Activated CD8-positive, alpha-beta T cell treated with anti-CD3 and anti-CD28 coated beads for 36 hours (primary cell): ENCODE data around the gene MFAP4. TPM values are rescaled to one million over a fixed set of nuclear protein-coding genes. Genes with fewer than 3 reads are reported as not detected.

Experiments used
- ATAC-seq: fragments of 200-7000 bp; cut with Tn5 transposase; one replicate; pipeline ENCODE4 v1.10.0; 2021; ENCODE audit warnings: mild to moderate bottlenecking, moderate library complexity
- CTCF ChIA-PET: fragments of 350-600 bp; sonication (Branson Sonifier 250); formaldehyde crosslinking; loops from one replicate; lab custom pipeline; 2021; ENCODE audit warnings: antibody characterized with exemption; lab: Charles Lee
- POLR2A ChIA-PET: fragments of 350-600 bp; sonication (Branson Sonifier 250); formaldehyde crosslinking; loops from one replicate; lab custom pipeline; 2021; ENCODE audit warnings: antibody characterized with exemption; lab: Charles Lee
- DNase-seq: peaks from one replicate; pipeline ENCODE4 v3.0.0-alpha.2; 2020
- H3K27ac Mint-ChIP-seq: one replicate; pipeline ENCODE4 v1.8.0; 2021; ENCODE audit warnings: mild to moderate bottlenecking, mixed read lengths
- H3K27me3 Mint-ChIP-seq: one replicate; pipeline ENCODE4 v1.8.0; 2021; ENCODE audit warnings: mixed read lengths
- H3K36me3 Mint-ChIP-seq: one replicate; pipeline ENCODE4 v1.8.0; 2021; ENCODE audit warnings: low read depth, mixed read lengths
- H3K4me1 Mint-ChIP-seq: one replicate; pipeline ENCODE4 v1.8.0; 2021; ENCODE audit warnings: low read depth, mixed read lengths
- H3K4me3 Mint-ChIP-seq: one replicate; pipeline ENCODE4 v1.8.0; 2021; ENCODE audit warnings: mild to moderate bottlenecking, moderate library complexity, mixed read lengths
- H3K9me3 Mint-ChIP-seq: one replicate; pipeline ENCODE4 v1.8.0; 2021; ENCODE audit warnings: mixed read lengths
- CTCF ChIP-seq: fragments of 200-600 bp; IDR thresholded peaks from one replicate; pipeline ENCODE4 v1.8.0; 2022; ENCODE audit warnings: antibody characterized with exemption, mild to moderate bottlenecking
- intact Hi-C: fragments of 100-400 bp; cut with micrococcal nuclease; formaldehyde crosslinking; loops from one replicate; pipeline ENCODE4 v1.10.0; 2022
- total RNA-seq, 2 experiments: library from RNA; stranded (reverse); gene quantifications; one replicate each; pipeline ENCODE4 v1.2.3, GENCODE V29; 2021

Gene MFAP4
- under 1 TPM; 0.47 to 0.70 TPM for total RNA-seq

DNA sequence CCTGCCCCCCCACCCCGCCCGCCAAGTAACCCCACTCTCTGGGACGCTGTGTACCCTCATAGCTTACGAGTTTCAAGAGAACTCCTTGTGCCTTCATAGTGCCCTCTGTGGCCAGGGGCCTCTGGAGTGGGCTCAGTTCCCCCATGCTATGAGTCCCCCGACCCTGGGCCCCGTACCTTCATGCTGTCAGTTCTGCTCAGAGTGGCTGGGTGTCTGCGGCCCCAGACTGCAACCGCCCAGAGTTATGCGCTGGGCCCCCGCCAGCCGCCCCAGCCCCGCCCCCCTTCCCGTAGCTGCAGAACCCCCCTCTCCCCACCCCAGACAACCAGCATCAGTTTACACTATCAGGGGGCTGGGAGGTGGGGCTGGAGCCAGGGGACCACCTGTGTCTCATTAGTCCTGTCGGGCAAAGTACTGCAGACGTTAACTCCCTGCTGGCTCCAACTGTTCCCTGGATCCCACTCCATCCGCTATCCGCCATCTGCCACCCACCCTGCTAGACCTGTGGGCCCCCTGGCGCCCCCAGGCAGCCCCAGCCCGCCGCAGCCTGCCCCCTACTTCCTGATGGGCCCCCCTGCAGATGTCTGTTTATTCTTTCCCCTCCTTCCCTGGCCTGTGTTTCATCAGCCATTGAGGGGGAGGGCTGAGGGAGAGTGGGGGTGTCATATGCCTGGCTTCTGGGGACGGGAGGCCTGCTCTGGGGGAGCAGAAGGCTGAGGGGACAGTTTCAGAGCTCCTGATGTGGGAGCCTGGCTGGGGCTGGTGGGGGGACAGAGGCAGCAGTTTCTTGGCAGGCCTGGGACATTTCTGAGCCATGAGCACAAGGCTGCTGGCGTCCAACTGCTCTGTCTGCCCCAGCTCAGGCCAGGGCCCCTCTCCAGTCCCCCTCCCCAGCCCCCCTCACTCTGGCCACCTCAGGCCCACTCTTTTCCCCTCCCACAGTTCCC lies at the start of gene MFAP4:
MFAP4 (minus strand) TSS at position 217 of the 947 bp plus-strand sequence; CDS start at position 182, 35 bp downstream.
- POLR2A ChIA-PET: no interaction called here
- peak; percentile 60 for ATAC-seq

GRCh38 chr17:19433727-19434340 lies 46.8 kb upstream of the MFAP4 start:
- no peak overlapping the region for H3K27ac Mint-ChIP-seq
- intact Hi-C loops: no loop called here
- H3K4me3 Mint-ChIP-seq: no peak overlapping the region
- ChIA-PET CTCF (interaction anchor here (0.6 to 4.2 kb wide), 5 partner anchors 9 to 79 kb away, joined by 3 to 22 read pairs (median 5); partner anchors contain the start of gene B9D1), POLR2A (interaction anchor here (1.0 kb wide), 1 partner anchor 71 kb away, joined by 3 read pairs; no protein-coding TSS in a partner anchor)
- DNase-seq (no peak), ATAC-seq (no peak)
- peaks cover 4% of the 10 kb centered on the region for H3K27me3 Mint-ChIP-seq
- no peaks in the 10 kb centered on the region for H3K9me3 Mint-ChIP-seq
- no peak for TF ChIP-seq CTCF
- no peaks in the 10 kb centered on the region for H3K36me3 Mint-ChIP-seq
- H3K4me1 Mint-ChIP-seq: no peaks in the 10 kb centered on the region

More for the DNA sequence above, at the start of gene MFAP4:
- peak; percentile 37 for DNase-seq
- Mint-ChIP-seq H3K36me3 (peaks cover 6% of the 10 kb centered on the region), H3K9me3 (no peaks in the 10 kb centered on the region), H3K27me3 (no peaks in the 10 kb centered on the region), H3K27ac (peak within 1 kb of the TSS; percentile 73), H3K4me3 (no peak within 1 kb of the TSS), H3K4me1 (peaks cover 14% of the 10 kb centered on the region)
- intact Hi-C loops: no loop called here
- TF ChIP-seq CTCF: no peak
- CTCF ChIA-PET: no interaction called here

- peaks cover 4% of the 10 kb centered on the region for H3K27me3 Mint-ChIP-seq
- POLR2A ChIA-PET: no interaction called here
- intact Hi-C loops: no loop called here
- H3K27ac Mint-ChIP-seq: no peak overlapping the region
- H3K36me3 Mint-ChIP-seq: no peaks in the 10 kb centered on the region
- no peaks in the 10 kb centered on the region for H3K4me1 Mint-ChIP-seq
- DNase-seq (no peak), ATAC-seq (no peak)
- no peak for TF ChIP-seq CTCF
- H3K9me3 Mint-ChIP-seq: no peaks in the 10 kb centered on the region
- CTCF ChIA-PET: interaction anchor here (1.0 to 4.2 kb wide), 3 partner anchors 8 to 79 kb away, joined by 3 to 22 read pairs (median 5); no protein-coding TSS in a partner anchor
- H3K4me3 Mint-ChIP-seq: no peak overlapping the region
Measured at GRCh38 chr17:19433255-19433654, 46.3 kb upstream of the MFAP4 start.

GRCh38 chr17:19431691-19432090 lies 44.7 kb upstream of the MFAP4 start:
- CTCF ChIA-PET: interaction anchor here (4.2 kb wide), 1 partner anchor 15 kb away, joined by 22 read pairs; no protein-coding TSS in a partner anchor
- POLR2A ChIA-PET: no interaction called here
- no peak for DNase-seq
- intact Hi-C loops: no loop called here
- Mint-ChIP-seq H3K9me3 (no peaks in the 10 kb centered on the region), H3K36me3 (no peaks in the 10 kb centered on the region), H3K27ac (no peak overlapping the region), H3K27me3 (peaks cover 5% of the 10 kb centered on the region), H3K4me1 (no peaks in the 10 kb centered on the region), H3K4me3 (no peak overlapping the region)
- TF ChIP-seq CTCF: no peak
- ATAC-seq: no peak
